ENCODE measurements around the gene CCDC122.

Gene CCDC122

GRCh38 chr13:43799191-43799590 lies 80.3 kb downstream of the CCDC122 start:
- DNase-seq = no peak

GRCh38 chr13:43797869-43798268 lies 81.7 kb downstream of the CCDC122 start:
- DNase-seq = no peak

GRCh38 chr13:43797159-43797558 lies 82.4 kb downstream of the CCDC122 start:
- DNase-seq = no peak

GRCh38 chr13:43794416-43794815 lies 85.1 kb downstream of the CCDC122 start:
- no peak for DNase-seq

GRCh38 chr13:43792076-43792881 lies 87.3 kb downstream of the CCDC122 start:
- DNase-seq = no peak

- no peak for DNase-seq
Measured at GRCh38 chr13:43787997-43788396, 91.5 kb downstream of the CCDC122 start.

- DNase-seq = no peak
Measured at GRCh38 chr13:43787518-43787891, 92.0 kb downstream of the CCDC122 start.

- DNase-seq = peak; percentile 41
Measured at GRCh38 chr13:43786766-43787517, 92.6 kb downstream of the CCDC122 start, which contains the start of gene ENOX1. TSS of gene ENOX1 (minus strand) at chr13:43786972.

- no peak for DNase-seq
Measured at GRCh38 chr13:43786472-43786765, 93.1 kb downstream of the CCDC122 start.

All from stimulated activated CD4-positive, alpha-beta T cell treated with anti-CD3 and anti-CD28 coated beads, Interleukin-4, amount 100 ng/mL, for 1 hour (primary cell).